Measurements from ENCODE around the gene THAP4.
"Not testable (repeated sequence)": the region's sequence is repeated elsewhere in the genome, so short reads cannot be mapped to it uniquely, and the experiment has no call there.

THAP4 gene

DNA sequence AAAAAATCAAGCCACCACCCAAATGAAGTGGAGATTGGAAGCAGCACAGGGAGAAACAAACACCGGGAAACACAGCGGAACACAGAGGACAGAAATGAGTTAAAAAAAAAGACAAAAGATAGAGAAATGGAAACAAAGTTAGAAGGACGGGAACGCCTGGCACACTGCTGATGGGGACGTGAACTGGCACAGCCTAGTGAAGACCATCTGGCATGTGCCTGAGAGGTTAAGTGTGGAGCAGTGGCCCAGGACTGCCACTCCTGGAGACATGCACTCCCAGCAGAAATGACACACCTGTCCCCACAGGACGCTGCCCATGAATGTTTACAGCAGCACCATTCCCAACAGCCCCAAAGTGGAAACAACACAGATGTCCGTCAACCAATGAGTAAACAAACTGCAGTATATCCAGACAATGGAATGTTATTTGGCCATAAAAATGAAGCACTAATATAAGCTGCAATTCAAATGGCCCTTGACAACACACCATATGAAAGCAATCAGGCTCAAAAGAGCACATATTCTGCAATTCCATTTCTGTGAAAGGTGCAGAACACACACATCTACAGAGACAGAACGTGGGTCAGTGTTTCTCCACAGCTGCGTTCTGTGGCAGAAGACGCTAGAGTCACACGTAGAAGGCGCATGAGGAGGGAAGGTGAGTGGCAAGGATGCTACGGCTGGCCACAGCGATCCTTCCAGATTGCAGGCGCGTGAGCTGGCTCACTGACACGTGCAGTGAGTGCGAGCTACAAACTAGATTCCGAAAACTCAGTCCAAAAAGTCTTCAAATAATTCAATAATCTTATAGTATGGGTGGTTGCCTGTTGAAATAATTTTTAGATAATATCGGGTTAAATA lies 24.6 kb downstream of the THAP4 start:
- DNase-seq (ENCODE audit: low spot score) = no peak

DNA sequence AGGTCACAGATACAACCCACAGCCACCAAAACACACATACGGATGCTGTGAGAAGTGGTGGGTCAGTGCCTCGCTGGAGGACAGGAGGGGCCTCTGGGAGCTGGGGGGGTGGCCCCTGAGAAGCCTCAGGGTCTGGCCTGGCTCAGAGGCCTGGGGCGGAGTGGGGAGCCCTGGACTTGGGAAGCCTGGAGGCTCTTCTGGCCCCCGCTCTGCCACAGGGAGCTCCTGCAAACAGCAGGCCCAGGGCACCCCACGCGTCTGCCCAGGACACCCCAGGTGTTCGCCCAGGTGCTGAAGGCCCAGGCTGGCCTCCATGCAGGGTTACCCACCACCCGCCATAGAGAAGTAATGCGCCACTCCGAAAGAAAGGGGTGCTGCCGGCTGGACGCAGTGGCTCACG lies 25.9 kb downstream of the THAP4 start:
- DNase-seq (ENCODE audit: low spot score) = no peak

DNA sequence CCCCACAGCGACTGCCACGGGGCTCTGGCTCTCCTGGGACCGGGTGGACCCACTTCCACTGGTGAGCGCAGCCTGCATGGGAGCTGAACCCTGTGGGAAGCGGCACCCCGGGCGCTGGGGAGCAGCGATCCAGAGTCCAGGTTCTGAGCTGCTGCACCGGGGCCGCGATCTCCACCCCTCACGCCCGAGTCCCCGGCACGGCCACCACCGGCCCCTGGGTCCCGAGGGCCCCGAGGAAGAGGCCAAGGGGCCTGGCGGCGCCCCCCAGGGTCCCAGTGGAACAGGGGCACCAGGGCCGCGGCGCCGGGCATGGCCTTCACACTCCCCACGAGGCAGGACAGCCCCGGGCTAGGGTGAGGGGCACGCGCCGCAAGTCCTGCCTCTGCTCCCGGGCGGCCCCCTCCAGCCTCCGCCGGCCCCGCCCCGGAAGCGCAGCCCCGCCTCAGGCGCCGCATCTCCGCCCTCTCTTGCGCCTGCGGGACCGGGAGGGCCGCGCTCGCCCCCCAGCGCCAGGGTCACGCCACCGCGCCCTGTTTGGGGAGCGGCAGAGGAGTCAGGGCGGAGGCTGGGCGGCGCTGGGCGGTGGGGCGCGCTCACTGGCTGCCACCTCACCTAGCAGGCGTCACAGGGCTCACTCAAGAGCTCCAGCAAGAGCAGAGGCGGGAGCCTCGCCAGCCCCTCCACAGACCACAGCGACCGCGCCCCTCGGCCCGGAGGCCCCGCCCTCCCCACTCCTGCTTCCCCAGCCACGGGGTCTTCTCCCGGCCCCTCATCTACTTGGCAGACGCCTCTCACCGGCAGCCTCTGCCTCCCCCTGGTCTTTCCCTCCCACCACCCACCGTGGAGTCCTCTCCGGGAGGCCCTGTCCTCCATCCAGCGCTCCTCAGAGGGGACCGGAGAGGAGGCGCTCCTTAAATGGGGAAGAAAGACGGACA lies 26.8 kb downstream of the THAP4 start:
- DNase-seq (ENCODE audit: low spot score) = peak; percentile 88

DNA sequence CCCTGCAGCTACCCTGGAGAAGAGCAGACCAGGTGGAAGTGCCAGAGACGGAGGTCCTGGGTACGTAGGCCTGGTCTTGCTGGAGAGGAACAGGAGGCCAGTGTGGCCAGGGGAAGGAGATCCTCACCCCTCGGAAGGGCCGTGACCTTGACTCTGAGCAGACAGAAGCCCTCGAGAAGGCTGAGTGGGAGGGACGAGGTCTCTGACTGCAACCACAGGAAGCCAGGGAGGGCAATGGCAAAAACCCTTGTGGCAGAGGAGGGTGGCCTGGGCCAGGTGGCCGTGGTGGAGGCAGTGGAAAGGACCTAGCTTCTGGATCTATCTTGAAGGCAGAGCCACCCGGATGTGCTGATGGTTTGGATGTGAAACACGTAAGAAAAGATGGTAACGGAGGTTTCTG lies 28.1 kb downstream of the THAP4 start:
- no peak for DNase-seq (ENCODE audit: low spot score)

DNA sequence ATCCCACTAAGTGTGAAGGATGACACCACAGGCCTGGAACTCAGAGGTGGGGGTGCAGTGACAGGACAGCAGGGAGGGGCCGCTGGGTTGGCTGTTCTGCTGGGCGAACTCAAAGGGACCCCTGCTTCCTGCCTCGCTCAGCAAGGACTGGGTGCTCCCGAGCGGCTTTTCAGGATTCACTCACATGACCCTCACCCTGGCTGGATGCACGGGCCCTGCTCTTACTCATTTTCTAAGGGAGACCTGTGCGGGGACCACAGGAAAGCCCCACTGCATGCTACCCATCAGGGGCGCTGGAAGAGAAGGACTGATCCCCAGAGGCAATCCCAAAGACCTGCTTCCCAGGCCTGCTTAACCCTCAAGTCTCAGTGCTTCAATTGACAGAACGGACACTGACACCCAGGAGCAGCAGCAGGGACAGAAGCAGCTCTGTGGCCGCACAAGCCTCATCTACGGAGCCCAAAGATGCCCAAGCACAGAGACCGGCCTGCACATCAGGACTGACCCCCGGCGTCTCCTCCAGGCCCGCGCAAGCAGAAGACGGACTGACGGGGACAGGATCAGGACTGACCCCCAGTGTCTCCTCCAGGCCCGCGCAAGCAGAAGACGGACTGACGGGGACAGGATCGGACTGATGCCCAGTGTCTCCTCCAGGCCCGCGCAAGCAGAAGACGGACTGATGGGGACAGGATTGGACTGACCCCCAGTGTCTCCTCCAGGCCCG lies 29.6 kb downstream of the THAP4 start:
- no peak for DNase-seq (ENCODE audit: low spot score)

DNA sequence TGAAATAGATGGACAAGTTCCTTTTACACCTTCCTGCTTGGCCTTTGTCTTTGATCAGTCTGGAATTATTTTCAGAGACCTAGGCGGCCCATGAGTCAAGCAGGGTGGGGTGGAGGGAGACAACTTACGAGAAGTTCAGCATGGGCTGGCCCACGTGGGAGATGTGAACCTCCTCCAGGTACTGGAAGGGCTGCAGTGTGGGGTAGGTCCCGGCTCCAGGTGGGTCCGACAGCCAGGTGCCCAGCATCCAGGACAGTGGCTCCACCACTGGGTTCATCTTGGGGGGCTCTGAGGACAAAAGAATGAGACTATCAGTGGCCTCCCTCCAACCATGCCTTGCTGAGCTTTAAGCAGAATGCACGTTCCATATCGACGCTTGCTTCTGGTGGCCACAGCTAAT lies 30.8 kb downstream of the THAP4 start:
- DNase-seq (ENCODE audit: low spot score) = no peak

DNA sequence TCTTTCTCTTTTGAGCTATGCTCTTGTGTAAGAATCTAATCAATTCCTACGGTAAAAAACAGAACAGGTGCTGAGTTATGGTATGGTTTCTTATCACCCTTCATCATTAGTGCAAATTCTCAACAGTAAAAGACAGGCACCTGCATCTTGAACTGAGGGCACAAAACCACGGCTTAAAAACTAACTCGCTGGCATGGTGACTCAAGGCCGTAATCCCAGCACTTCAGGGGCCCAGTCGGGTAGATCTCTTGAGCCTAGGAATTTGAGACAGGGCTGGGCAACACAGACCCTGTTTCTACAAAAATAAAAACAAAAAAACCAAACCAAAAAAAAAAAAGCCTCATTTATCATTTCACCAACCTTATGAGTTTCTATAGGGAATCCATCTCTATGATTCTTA lies 33.3 kb downstream of the THAP4 start:
- DNase-seq (ENCODE audit: low spot score) = no peak

DNA sequence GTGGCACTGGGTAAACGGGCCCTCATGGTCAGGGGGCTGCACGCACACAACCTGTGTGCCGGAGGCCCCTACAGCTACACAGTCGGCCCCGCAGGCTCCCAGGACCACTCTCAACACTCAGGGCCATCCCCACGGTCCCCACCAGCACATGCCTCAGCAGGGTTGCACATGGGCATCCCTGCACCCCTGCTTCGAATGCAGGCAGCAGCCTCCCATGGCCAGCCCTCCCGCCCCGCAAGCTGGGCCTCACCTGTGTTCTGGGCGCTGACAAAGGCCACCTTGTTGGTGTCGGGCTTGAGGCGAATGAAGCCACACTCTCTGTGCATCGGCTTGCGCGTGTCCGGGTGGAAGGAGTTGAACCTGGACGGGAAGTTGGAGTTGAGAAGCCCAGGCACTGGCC lies 34.2 kb downstream of the THAP4 start:
- DNase-seq (ENCODE audit: low spot score) = no peak

DNA sequence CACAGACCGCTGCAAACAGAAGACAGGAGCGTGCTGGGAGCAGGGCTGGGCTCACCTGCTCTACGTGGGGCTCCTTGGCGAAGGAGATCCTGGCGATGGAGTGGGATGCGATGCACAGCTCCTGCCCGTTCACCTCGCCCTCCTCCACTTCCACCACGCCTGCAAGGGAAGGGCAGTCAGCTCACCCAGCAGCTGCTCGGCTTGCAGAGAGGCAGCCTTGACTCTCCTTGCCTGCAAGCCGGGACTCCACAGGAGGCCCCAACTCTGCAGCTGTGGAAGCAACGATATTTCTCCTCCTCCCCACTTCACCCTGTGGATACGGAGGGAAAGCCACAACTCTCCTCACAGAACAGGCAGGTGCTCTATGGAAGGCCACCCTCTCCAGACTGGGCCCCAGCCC lies 35.1 kb downstream of the THAP4 start:
- no peak for DNase-seq (ENCODE audit: low spot score)

DNA sequence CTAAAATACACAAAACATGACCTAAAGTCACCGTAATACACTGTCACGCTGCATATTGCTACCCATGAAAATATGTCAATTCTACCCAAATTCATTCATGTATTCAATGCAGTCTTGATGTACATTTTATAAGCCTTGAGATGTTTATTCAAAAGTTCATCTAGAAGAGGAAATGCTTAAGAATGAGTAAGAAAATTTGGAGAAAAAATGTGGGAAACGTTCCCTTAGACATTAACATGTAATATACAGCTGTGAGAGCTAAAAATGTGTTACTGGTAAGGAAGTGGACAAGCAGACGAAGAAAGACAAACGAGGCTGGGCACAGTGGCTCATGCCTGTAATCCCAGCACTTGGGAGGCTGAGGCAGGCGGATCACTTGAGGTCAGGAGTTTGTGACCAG lies 37.3 kb downstream of the THAP4 start:
- no peak for DNase-seq (ENCODE audit: low spot score)

DNA sequence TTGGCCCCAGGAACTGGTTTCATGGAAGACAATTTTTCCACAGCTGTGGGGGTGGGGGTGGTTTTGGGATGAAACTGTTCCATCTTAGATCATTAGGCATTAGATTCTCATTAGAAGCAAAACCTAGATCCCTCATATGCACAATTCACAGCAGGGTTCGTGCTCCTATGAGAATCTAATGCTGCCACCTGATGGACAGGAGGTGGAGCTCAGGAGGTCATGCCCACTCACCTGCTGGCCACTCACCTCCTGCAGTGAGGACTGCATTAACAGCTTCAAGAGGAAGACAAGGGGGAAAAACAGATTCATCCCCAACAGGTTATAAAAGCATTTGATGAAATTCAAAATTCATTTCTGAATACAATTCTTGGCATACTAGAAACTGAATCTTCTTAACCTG lies 38.5 kb downstream of the THAP4 start:
- peak; percentile 36 for DNase-seq (ENCODE audit: low spot score)

DNA sequence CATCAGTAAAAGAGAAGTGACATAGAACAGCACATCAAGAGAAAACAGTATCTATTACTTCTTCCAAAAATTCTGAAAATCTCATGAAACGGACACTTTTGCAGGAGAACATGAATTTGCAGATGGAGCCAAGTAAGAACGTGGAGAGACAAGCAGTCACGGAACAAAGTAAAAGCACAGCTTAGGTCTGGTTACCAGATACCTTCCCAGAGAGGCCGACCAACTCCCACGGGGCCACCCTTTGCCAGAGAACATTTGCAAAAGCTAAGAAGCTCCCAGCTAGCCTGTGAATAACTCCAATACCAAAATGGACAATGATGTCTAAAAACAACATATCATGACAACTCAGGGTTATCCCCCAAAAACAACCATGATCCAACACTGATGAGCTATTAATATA lies 38.9 kb downstream of the THAP4 start:
- DNase-seq (ENCODE audit: low spot score) = no peak

DNA sequence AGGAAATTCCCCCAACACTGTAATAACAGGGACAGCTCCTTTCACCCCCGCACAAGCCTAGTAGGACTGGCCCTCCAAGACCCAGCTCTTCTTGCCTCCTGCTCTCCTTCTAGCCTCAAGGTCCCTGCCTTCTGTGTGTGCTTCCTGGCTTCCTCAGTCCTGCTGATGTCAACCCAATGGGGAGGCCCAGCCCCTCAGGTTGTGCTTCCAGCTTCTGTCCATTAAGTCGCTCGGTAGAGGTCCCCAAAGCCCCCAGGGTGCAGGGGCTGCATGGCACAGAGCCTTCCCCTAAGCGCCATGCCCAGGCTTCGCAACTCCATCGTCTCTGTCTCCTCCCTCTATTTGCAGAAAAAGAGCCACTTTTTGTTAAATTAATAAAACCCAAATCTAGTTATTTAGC lies 39.4 kb downstream of the THAP4 start:
- DNase-seq (ENCODE audit: low spot score) = no peak

DNA sequence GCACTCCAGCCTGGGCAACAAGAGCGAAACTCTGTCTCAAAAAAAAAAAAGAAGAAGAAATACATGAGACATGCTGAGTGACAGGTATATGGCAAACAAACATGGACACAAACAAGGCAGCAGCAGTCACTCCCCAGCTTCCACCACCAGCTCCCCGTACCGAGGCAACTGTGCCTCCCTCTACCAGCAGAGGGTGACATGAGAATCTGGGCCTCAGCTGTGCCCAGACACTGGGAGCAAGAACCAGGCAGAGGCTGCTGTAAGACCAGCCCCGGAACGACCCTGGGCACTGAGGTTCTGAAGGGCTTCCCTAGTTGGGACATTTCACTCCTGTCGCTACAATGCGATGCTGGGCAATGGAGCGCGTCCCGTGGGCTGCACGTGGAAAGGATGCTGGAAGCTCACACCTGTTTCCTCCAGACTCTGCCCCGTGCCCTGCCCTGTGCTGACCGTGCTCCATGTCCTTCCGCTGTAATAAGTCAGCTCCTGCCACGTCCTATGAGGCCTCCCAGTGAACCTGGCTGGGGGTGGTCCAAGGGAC lies 41.3 kb downstream of the THAP4 start:
- DNase-seq (ENCODE audit: low spot score) = peak; percentile 47

DNA sequence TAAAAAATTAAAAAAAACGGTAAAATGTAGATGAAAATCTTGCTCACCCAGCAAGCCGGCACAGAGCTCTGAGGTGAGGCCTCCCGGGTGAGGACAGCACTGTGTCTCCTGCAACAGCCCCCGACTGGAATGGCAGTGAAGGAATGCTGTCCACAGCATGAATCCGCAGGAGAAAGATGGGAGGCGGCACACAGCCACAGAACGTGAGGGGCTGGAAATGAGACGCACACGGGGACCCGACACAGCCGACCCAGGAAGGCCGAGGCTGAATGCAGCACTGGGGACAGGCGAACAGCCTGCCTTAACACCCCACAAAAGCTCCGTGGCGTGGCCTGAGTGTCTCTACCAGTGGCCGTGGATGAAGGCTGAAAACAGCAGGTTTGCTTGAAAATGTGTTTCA lies 43.7 kb downstream of the THAP4 start:
- DNase-seq (ENCODE audit: low spot score) = no peak

DNA sequence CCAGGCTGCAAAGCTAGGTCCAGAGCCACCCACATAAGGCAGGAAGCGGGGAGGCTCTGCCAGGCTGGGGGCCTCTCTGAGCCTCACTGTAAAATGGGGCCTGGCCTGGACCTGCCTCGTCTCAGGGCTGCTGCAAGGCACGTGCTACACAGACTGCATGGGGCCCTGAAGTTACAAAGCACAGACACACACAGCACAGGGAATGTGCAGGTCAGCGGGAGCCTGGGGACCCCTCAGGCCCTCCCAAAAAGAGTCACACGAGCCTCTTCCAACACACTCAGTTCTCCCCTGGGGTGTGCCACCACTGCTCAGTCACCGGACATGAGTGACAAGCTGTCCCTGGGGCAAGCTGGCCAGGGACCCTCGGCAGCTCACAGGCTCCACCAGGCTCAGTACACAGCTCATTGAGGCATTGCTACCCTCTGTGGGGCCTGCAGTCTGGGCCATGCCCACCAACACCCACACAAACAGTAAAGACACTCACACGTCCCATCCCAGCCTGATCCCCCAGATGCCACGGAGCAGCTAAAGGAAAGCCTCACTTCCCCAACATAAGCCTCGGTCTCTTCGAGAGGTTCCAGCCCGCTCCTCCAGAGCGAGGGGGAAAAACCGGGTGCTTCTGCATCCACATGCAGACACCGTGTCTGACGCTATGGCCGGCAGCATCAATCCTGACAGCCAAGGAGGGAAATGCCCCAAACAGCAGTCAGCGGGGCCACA lies 44.7 kb downstream of the THAP4 start:
- no peak for DNase-seq (ENCODE audit: low spot score)

DNA sequence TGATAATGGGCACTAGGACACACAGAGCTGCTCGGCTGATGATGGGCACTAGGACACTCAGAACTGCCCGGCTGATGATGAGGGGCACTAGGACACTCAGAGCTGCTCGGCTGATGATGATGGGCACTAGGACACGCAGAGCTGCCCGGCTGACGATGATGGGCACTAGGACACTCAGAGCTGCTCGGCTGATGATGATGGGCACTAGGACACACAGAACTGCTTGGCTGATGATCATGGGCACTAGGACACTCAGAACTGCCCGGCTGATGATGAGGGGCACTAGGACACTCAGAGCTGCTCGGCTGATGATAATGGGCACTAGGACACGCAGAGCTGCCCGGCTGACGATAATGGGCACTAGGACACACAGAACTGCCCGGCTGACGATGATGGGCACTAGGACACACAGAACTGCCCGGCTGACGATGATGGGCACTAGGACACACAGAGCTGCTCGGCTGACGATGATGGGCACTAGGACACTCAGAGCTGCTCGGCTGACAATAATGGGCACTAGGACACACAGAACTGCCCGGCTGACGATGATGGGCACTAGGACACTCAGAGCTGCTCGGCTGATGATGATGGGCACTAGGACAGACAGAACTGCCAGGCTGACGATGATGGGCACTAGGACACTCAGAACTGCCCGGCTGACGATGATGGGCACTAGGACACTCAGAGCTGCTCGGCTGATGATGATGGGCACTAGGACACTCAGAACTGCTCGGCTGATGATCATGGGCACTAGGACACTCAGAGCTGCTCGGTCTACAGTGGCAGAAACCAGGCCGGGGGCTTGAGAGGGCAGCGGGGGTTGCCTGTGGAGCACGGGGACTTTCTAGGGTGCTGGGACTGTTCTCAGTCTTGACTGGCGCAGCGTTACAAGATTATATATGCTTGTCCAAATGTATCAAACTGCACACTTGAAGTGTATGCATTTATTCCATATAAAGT lies 46.2 kb downstream of the THAP4 start:
- not testable (repeated sequence) for DNase-seq (ENCODE audit: low spot score)

DNA sequence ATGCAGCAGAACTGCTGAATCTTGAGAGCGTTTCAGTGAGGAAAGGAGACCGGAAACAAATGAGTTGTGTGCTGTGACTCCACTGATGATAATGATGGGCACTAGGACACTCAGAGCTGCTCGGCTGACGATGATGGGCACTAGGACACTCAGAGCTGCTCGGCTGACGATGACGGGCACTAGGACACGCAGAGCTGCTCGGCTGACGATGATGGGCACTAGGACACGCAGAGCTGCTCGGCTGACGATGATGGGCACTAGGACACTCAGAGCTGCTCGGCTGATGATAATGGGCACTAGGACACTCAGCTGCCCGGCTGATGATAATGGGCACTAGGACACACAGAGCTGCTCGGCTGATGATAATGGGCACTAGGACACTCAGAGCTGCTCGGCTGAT lies 47.1 kb downstream of the THAP4 start:
- not testable (repeated sequence) for DNase-seq (ENCODE audit: low spot score)

DNA sequence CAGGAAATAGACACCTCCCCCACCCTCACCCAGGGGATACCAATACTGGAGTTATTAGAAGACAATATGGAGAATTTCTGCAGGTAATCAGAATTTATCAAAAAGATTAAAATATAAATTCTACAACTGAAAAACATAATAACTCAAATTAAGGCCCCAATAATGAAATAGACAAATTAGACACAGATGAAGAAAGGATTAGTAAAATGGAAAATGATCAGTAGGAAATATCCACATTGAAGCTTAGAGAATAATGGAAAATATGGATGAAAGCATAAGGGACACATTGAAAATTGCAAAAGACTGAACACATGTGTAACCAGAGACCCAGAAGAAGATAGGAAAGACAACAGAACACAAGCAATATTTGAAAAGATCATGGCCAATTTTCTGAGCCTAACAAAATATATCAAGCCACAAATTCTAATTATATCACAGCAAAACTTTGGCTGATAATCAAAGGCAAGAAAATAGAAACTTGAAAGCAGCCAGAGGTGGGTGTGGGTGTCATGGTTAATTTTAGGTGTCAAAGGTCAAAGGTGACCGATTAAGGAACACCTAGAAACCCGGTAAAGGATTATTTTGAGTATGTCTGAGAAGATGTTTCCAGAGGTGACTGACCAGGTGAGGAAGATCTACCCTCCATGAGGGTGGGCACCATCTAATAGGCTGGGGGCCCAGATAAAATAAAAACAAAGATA lies 50.2 kb downstream of the THAP4 start:
- DNase-seq (ENCODE audit: low spot score) = no peak

DNA sequence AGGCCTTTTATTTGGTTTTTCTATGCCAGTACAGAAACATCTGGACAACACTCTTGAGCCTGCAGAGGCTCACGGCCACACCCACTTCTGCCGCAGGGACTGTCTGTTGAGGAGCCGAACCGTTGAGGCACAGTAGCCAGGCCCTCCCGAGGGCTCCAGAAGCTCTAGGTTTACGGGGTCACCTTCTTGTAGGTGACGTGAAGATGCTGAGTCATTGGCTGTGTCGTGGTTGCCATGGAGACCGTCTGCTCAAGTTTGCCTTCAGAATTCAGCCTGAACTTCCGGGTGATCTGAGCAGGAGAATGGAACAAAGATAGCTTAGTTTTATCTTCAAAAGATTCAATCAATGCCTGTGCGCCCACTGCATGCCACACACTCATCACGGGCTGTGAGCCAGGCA lies 52.5 kb downstream of the THAP4 start:
- DNase-seq (ENCODE audit: low spot score) = no peak

Data from HuH-7.5 (cell line).